ENCODE results near the gene IGFBP4. TPM values are rescaled to one million over a fixed set of nuclear protein-coding genes. Genes with fewer than 3 reads are reported as not detected.
A peak's percentile ranks its signal among the peaks of the same experiment; 100 is the strongest.

IGFBP4 gene
- total RNA-seq, 4 donors from 2014 or later: 675 to 1,301 (median 748) TPM

- peak overlapping the region in 1 of 4 donors; percentile 74 for H3K27ac ChIP-seq
- no peaks in the 10 kb centered on the region for H3K27me3 ChIP-seq
- TF ChIP-seq EP300 (IDR thresholded peaks at IDR 0.05): no peak
- TF ChIP-seq, protein P1, sequence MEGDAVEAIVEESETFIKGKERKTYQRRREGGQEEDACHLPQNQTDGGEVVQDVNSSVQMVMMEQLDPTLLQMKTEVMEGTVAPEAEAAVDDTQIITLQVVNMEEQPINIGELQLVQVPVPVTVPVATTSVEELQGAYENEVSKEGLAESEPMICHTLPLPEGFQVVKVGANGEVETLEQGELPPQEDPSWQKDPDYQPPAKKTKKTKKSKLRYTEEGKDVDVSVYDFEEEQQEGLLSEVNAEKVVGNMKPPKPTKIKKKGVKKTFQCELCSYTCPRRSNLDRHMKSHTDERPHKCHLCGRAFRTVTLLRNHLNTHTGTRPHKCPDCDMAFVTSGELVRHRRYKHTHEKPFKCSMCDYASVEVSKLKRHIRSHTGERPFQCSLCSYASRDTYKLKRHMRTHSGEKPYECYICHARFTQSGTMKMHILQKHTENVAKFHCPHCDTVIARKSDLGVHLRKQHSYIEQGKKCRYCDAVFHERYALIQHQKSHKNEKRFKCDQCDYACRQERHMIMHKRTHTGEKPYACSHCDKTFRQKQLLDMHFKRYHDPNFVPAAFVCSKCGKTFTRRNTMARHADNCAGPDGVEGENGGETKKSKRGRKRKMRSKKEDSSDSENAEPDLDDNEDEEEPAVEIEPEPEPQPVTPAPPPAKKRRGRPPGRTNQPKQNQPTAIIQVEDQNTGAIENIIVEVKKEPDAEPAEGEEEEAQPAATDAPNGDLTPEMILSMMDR (IDR thresholded peaks at IDR 0.05): no peak
- peaks cover 0 to 34% (median 12%) of the 10 kb centered on the region in 4 donors for H3K4me1 ChIP-seq
- no peak overlapping the region for H3K4me3 ChIP-seq
- no peaks in the 10 kb centered on the region for H3K36me3 ChIP-seq
- no peaks in the 10 kb centered on the region for H3K9me3 ChIP-seq
- no peak for DNase-seq (ENCODE audit: low spot score in 2 of 2)
- 74 to 76% methylated on average over 7 of the region's 7 CpGs for WGBS, 2 donors
Measured at GRCh38 chr17:40491486-40491885, 48.2 kb downstream of the IGFBP4 start.

DNA sequence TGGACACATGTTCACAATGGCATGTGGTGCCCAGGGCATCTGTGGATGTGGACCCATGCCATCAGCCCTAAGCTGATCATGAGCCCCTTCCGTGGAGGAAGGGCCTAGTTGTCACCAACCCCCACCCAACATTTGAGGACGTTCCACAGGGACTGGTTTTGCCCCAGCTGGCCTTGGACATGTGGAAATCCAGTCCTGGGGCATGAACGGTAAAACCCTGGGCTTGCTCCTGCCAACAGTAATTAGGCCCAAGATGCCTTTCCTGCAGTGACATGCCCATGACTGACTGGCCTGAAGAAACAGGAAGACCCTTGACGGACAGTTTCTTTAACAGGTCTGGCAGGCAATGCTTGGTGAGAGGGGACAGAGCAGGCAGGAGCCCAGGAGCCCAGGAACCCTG lies 50.4 kb downstream of the IGFBP4 start:
- H3K4me3 ChIP-seq: no peak overlapping the region
- no peaks in the 10 kb centered on the region for H3K9me3 ChIP-seq
- H3K27ac ChIP-seq: no peak overlapping the region
- H3K36me3 ChIP-seq: no peaks in the 10 kb centered on the region
- TF ChIP-seq EP300 (IDR thresholded peaks at IDR 0.05) (no peak), POLR2A (IDR thresholded peaks at IDR 0.05) (no peak)
- TF ChIP-seq, protein P1 (IDR thresholded peaks at IDR 0.05): no peak
- H3K27me3 ChIP-seq: no peaks in the 10 kb centered on the region
- 77 to 89% methylated on average over 3 to 4 of the region's 4 CpGs for WGBS, 2 donors
- no peak for DNase-seq (ENCODE audit: low spot score in 2 of 2)
- H3K4me1 ChIP-seq: peaks cover 0 to 26% (median 12%) of the 10 kb centered on the region in 4 donors

GRCh38 chr17:40495140-40495539 lies 51.9 kb downstream of the IGFBP4 start:
- no peaks in the 10 kb centered on the region for H3K36me3 ChIP-seq
- no peak overlapping the region for H3K27ac ChIP-seq
- no peak overlapping the region for H3K4me3 ChIP-seq
- H3K27me3 ChIP-seq: no peaks in the 10 kb centered on the region
- no peak for DNase-seq (ENCODE audit: low spot score in 2 of 2)
- peaks cover 0 to 34% (median 10%) of the 10 kb centered on the region in 4 donors for H3K4me1 ChIP-seq
- WGBS, 2 donors: 72 to 73% methylated on average over 5 of the region's 5 CpGs
- H3K9me3 ChIP-seq: no peaks in the 10 kb centered on the region
- no peak for TF ChIP-seq EP300 (IDR thresholded peaks at IDR 0.05)
- TF ChIP-seq, protein P1 (IDR thresholded peaks at IDR 0.05): no peak
- no peak for TF ChIP-seq POLR2A (IDR thresholded peaks at IDR 0.05)

GRCh38 chr17:40496170-40496569 lies 52.9 kb downstream of the IGFBP4 start:
- H3K4me1 ChIP-seq: peaks cover 0 to 30% (median 5%) of the 10 kb centered on the region in 4 donors
- no peaks in the 10 kb centered on the region for H3K36me3 ChIP-seq
- no peaks in the 10 kb centered on the region for H3K9me3 ChIP-seq
- TF ChIP-seq EP300 (IDR thresholded peaks at IDR 0.05) (no peak), POLR2A (IDR thresholded peaks at IDR 0.05) (no peak)
- TF ChIP-seq, protein P1 (IDR thresholded peaks at IDR 0.05): no peak
- H3K4me3 ChIP-seq: no peak overlapping the region
- no peaks in the 10 kb centered on the region for H3K27me3 ChIP-seq
- no peak overlapping the region for H3K27ac ChIP-seq
- WGBS, 2 donors: 86 to 87% methylated on average over 1 to 6 of the region's 6 CpGs
- no peak for DNase-seq (ENCODE audit: low spot score in 2 of 2)

GRCh38 chr17:40496634-40497420 lies 53.6 kb downstream of the IGFBP4 start:
- Histone ChIP-seq H3K4me3 (no peak overlapping the region), H3K9me3 (no peaks in the 10 kb centered on the region), H3K27me3 (no peaks in the 10 kb centered on the region), H3K4me1 (peaks cover 0 to 26% (median 4%) of the 10 kb centered on the region in 4 donors), H3K36me3 (no peaks in the 10 kb centered on the region), H3K27ac (no peak overlapping the region)
- TF ChIP-seq EP300 (IDR thresholded peaks at IDR 0.05) (no peak), POLR2A (IDR thresholded peaks at IDR 0.05) (no peak)
- TF ChIP-seq, protein P1 (IDR thresholded peaks at IDR 0.05): no peak
- 78 to 79% methylated on average over 8 of the region's 9 CpGs for WGBS, 2 donors
- DNase-seq (ENCODE audit: low spot score in 2 of 2): no peak

All from tibial nerve (tissue), 4 donors.